Peyer's patch (tissue), 4 donors: ENCODE results near the gene THUMPD3. TPM values are rescaled to one million over a fixed set of nuclear protein-coding genes. Genes with fewer than 3 reads are reported as not detected.
A peak's percentile ranks its signal among the peaks of the same experiment; 100 is the strongest.

Experiments
- DNase-seq, 3 donors: peaks; one replicate each; pipeline ENCODE4 v3.0.0-alpha.2; 2017 to 2019
- H3K27ac ChIP-seq, 4 donors: fragments of 200-600 bp; sonication (generic); one replicate each; pipeline ENCODE4 v1.5.1; 2016 to 2019
- H3K27me3 ChIP-seq, 2 donors: fragments of 200-600 bp; sonication (generic); one replicate each; pipeline ENCODE4 v1.5.1; 2019
- H3K36me3 ChIP-seq, 3 donors: fragments of 200-600 bp; sonication (generic); one replicate each; pipeline ENCODE4 v1.5.1; 2016 to 2019
- H3K4me1 ChIP-seq, 4 donors: fragments of 200-600 bp; sonication (generic); one replicate each; pipeline ENCODE4 v1.5.1; 2016 to 2019
- H3K4me3 ChIP-seq, 4 donors: fragments of 200-600 bp; sonication (generic); 1 replicate in 3 of 4; 2 replicates in 1 of 4; pipeline ENCODE4 v1.5.1; 2016 to 2019; ENCODE audit warnings: mild to moderate bottlenecking in 1 of 4
- H3K9me3 ChIP-seq, 4 donors: fragments of 200-600 bp; sonication (generic); one replicate each; pipeline ENCODE4 v1.5.1; 2016 to 2019; ENCODE audit warnings: mild to moderate bottlenecking in 1 of 4
- POLR2A ChIP-seq, 2 donors: fragments of 450-650 bp; IDR thresholded peaks; one replicate each; pipeline ENCODE4 v1.5.1; 2017; ENCODE audit warnings: antibody characterized with exemption in 2 of 2, mild to moderate bottlenecking in 2 of 2, moderate library complexity in 2 of 2
- total RNA-seq, 4 donors: library from RNA; depleted of rRNA; stranded (reverse); fragments of >200 nt; gene quantifications; one replicate each; pipeline ENCODE4 v1.1.0, GENCODE V29; 2016
- TF ChIP-seq, protein P1 (sequence below), 6 experiments: fragments of 450-650 bp in 4 of 6; fragments of 200-600 bp in 2 of 6; sonication (generic) in 1 of 6; IDR thresholded peaks; one replicate each; pipeline ENCODE4 v1.5.1; 2017 to 2019; ENCODE audit warnings: antibody characterized with exemption in 6 of 6, mild to moderate bottlenecking in 3 of 6, moderate library complexity in 1 of 6

The THUMPD3 gene
- total RNA-seq, 4 donors from 2014 or later: 16.8 to 31.5 (median 22.7) TPM

DNA sequence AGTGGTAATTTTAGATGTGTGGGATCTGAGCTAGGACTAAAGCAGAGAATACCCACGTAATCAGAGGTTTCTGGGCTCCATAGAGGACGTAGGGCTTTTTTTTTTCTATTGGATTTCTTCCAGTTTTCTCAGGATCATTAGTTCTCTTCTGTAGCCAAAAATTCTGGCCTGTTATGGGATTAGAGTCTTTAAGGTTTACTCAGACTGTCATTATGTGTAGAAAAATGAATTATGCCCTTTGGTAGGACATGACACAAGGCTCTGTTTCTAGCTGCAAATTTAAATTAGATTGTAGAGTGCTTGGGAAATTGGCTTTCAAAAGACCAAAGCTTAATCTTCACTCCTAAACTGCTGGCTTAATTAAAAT lies 36.5 kb downstream of the THUMPD3 start:
- Histone ChIP-seq H3K9me3 (no peaks in the 10 kb centered on the region), H3K4me3 (peak overlapping the region; percentile 69 to 93 (median 80)), H3K27me3 (no peaks in the 10 kb centered on the region), H3K4me1 (peaks cover 0 to 66% (median 19%) of the 10 kb centered on the region in 4 donors), H3K36me3 (no peaks in the 10 kb centered on the region), H3K27ac (peak overlapping the region; percentile 94 to 100 (median 98))
- TF ChIP-seq, protein P1, sequence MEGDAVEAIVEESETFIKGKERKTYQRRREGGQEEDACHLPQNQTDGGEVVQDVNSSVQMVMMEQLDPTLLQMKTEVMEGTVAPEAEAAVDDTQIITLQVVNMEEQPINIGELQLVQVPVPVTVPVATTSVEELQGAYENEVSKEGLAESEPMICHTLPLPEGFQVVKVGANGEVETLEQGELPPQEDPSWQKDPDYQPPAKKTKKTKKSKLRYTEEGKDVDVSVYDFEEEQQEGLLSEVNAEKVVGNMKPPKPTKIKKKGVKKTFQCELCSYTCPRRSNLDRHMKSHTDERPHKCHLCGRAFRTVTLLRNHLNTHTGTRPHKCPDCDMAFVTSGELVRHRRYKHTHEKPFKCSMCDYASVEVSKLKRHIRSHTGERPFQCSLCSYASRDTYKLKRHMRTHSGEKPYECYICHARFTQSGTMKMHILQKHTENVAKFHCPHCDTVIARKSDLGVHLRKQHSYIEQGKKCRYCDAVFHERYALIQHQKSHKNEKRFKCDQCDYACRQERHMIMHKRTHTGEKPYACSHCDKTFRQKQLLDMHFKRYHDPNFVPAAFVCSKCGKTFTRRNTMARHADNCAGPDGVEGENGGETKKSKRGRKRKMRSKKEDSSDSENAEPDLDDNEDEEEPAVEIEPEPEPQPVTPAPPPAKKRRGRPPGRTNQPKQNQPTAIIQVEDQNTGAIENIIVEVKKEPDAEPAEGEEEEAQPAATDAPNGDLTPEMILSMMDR (IDR thresholded peaks at IDR 0.05): no peak
- TF ChIP-seq POLR2A (IDR thresholded peaks at IDR 0.05): no peak
- no peak for DNase-seq

DNA sequence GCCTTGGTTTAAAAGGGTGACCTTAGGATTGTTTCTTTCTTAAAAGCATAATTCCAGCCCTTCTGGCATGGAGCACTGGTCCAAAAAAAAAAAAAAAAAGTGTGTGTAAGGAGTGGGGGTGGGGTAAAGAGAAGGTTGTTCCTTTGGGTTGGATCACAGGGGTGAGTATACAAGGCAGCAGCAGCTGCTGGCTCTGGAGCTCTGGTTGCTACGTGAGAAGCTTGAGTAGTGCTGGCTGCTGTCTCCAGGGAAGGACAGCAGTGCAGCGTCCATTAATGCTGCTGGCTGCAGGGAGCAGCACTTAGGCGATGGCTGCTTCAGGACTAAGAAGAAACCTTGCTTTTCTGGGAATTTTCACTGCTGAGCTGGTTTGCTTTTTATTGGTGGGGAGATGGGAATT lies 36.9 kb downstream of the THUMPD3 start:
- Histone ChIP-seq H3K27me3 (no peaks in the 10 kb centered on the region), H3K27ac (peak overlapping the region; percentile 94 to 100 (median 98)), H3K9me3 (no peaks in the 10 kb centered on the region), H3K4me1 (peaks cover 0 to 66% (median 19%) of the 10 kb centered on the region in 4 donors), H3K36me3 (no peaks in the 10 kb centered on the region), H3K4me3 (peak overlapping the region in 2 of 4 donors; percentile 69 to 93)
- no peak for TF ChIP-seq POLR2A (IDR thresholded peaks at IDR 0.05)
- TF ChIP-seq, protein P1 (IDR thresholded peaks at IDR 0.05): no peak
- DNase-seq: peak; percentile 25 to 70 (median 60)

DNA sequence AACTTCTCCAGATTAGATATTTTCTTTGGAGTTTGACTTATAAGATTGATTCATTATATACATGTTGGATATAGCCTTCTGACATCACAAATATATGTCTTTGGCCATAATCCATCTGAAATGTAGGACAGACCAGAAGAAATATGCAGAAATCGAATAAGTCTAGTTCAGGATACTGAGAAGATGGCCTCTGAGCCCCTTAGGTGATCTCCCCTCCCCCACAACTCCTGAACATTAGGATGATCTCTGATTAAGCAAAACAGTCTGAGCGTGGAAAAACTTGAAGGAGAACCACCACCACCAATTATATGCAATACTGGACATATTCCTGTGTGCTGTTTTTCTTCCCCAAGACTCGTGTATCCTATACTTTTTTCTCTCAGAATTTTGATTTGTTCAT lies 37.8 kb downstream of the THUMPD3 start:
- Histone ChIP-seq H3K9me3 (no peaks in the 10 kb centered on the region), H3K4me3 (no peak overlapping the region), H3K4me1 (peaks cover 0 to 66% (median 17%) of the 10 kb centered on the region in 4 donors), H3K27me3 (no peaks in the 10 kb centered on the region), H3K27ac (peak overlapping the region in 1 of 4 donors; percentile 100), H3K36me3 (no peaks in the 10 kb centered on the region)
- TF ChIP-seq POLR2A (IDR thresholded peaks at IDR 0.05): no peak
- TF ChIP-seq, protein P1 (IDR thresholded peaks at IDR 0.05): no peak
- DNase-seq: no peak

DNA sequence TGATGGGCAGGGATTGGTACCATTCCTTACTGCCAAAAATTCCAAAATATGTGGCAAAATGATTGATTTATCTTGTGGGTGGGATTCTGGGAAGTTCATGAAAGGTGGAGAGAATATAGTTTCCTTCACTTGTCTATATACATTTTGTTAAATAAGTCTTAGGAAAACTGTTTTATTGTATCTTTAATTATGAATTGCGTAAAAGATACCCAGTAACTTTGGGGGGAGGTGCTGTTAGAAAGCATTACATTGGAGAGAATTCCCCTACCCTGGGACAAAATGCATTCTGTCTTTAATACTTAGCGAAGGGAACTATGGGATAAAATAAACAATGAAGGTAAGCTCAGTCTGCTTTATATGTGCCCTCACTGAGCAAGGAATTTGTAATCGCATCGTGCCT lies 39.1 kb downstream of the THUMPD3 start:
- no peak for DNase-seq
- Histone ChIP-seq H3K36me3 (no peaks in the 10 kb centered on the region), H3K27me3 (no peaks in the 10 kb centered on the region), H3K4me3 (peak overlapping the region in 1 of 4 donors; percentile 3), H3K9me3 (no peaks in the 10 kb centered on the region), H3K27ac (peak overlapping the region in 2 of 4 donors; percentile 26 to 100), H3K4me1 (peaks cover 0 to 68% (median 17%) of the 10 kb centered on the region in 4 donors)
- no peak for TF ChIP-seq POLR2A (IDR thresholded peaks at IDR 0.05)
- TF ChIP-seq, protein P1 (IDR thresholded peaks at IDR 0.05): no peak

DNA sequence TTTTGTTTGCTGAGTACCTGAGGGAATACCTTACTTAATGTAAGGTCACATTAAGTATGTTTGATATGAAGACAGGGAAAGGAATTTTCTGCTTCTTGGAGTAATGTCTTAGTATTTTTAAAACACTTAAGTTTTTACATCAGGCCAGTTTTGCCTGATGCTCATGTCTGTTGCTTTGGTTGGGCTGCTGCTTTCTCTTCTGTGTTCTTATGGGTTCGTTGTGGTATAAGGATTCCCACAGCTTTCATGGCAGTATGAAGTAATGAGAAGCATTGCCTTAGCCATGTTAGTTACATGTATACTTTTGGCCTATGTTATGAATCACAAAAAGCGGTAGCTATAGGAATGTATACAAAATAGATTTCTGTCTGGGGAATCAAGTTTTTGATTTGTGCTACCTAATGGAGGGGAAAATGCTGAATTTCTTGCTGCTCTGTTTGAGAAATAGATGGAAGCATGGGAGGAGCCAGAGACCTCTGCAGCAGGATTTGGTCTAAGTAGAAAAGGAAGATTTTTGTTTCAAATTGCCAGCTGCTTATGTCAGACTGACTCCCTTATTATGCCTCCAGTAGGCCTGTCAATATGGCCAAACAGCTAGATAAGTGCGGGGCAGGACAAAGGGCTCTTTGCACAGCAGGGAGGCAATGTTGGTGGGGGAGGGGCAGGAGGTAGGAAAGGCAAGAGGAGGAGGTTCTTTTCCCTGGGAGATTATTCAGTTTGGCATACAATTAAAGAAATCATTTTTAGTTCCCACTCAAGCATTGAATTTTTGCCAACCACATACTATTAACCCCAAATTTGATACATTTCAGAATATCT lies 39.8 kb downstream of the THUMPD3 start:
- H3K9me3 ChIP-seq: no peaks in the 10 kb centered on the region
- TF ChIP-seq, protein P1 (IDR thresholded peaks at IDR 0.05): no peak
- TF ChIP-seq POLR2A (IDR thresholded peaks at IDR 0.05): no peak
- DNase-seq: peak in 2 of 3 donors; percentile 69 to 85
- peaks cover 0 to 68% (median 17%) of the 10 kb centered on the region in 4 donors for H3K4me1 ChIP-seq
- peak overlapping the region in 2 of 4 donors; percentile 0 to 3 for H3K4me3 ChIP-seq
- H3K27me3 ChIP-seq: no peaks in the 10 kb centered on the region
- H3K27ac ChIP-seq: peak overlapping the region in 2 of 4 donors; percentile 26 to 100
- H3K36me3 ChIP-seq: no peaks in the 10 kb centered on the region
